Stimulated activated CD4-positive, alpha-beta T cell treated with anti-CD3 and anti-CD28 coated beads, Interleukin-4, amount 100 ng/mL, for 1 hour (primary cell): ENCODE results near the gene CD81.

Experiments
- DNase-seq: peaks from one replicate; pipeline ENCODE4 v3.0.0-alpha.2; 2020

Gene CD81

DNA sequence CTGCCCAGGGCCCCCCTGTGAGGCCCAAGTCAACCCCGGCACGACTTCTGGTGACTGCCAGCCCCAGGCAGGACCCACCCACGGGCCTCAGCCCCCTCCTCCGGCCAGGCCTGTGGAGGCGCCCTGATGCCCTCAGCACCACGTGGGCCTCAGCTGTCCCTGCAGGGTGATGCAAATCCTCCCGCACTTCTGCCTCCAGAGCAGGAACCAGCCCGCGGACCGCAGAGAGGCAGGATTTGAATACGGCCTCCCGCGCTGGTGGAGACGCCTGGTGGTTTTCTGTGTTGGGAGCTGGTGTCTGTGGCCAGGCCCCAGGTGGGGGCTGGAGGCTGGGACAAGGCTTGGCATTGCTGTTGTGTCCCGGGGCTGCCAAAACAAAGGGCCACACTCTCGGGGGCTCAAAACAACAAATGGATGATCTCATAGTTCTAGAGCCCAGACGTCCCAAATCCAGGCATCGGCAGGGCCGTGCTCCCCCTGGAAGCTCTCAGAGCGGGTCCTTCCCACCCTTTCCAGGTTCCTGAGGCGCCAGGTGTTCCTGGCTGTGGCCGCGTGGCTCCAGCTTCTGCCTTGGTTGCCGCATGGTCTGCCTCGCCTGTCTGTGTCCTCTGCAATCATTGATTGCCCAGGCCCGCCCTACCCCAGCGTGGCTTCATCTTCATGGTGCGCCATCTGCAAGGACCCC, 47.8 kb downstream of the CD81 start:
- no peak for DNase-seq

DNA sequence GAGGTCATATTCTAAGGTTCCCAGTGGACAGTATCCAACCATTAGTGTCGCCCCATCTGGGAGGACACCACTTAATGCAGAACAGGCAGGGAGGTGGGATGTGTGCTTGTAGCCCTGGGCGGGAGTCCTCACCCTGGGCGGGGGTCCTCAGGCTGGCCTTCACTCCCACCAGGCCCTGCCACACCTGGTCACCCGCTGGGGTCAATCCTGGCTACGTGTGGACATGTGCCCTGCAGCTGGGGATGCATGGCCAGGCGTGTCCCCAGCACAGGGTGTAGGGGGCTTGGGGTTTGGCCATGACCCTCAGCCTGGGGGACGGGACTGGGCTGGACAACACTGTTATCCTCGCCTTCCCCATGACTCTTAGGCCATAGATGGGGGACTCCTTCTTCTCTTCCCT, 48.4 kb downstream of the CD81 start:
- DNase-seq, result no peak

DNA sequence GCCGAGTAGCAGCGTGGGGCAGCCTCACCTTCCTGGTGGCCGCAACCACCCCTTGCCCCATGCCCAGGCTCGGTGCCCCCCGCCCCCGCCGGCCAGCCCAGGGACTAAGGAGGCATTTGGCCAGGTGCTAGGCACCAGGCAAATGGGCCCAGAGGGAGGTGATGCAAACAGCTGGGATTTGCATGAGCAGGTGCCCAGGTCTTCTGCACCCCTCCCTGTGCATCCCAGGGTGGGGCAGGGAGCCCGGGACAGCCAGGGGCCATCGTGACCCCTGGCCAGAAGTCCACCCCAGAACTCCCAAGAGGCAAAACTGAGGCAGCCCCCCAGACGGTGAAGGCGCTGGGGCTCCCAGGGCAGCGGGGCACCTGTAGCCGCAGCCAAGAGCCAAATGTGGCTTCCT, 49.1 kb downstream of the CD81 start:
- DNase-seq, result no peak

DNA sequence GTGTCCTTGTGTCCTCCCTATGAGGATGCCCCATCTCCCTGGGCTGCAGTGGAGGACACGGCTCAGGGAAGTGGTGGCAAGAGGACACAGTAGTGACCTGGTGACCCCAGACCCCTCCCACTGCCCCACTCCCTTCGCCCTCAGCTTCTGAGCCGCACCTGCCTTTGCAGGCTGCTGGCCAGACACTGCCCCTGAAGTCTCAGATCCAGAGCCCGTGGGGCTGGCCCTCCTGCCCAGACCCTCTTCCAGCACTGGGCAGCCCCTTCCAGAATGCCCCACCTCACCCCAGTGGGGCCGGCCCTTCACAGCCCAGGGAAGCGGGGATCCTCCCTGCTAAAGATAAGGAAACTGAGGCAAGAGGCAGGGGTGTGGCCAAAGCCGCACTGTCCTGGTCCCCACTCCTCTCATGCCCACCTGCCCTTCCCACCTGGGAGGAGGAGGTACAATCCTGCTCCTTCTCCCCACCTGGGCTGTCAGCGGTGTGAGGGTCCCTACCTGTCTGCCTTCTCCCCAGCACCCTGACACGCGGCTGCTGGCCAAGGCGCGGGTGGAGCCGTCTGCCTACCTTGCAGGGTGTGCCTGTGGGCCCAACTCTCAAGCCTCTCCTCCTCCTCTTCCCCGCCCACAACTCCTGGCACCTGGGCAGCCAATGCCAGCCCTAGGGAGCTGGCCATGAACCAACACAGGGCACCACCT, 49.9 kb downstream of the CD81 start:
- no peak for DNase-seq

DNA sequence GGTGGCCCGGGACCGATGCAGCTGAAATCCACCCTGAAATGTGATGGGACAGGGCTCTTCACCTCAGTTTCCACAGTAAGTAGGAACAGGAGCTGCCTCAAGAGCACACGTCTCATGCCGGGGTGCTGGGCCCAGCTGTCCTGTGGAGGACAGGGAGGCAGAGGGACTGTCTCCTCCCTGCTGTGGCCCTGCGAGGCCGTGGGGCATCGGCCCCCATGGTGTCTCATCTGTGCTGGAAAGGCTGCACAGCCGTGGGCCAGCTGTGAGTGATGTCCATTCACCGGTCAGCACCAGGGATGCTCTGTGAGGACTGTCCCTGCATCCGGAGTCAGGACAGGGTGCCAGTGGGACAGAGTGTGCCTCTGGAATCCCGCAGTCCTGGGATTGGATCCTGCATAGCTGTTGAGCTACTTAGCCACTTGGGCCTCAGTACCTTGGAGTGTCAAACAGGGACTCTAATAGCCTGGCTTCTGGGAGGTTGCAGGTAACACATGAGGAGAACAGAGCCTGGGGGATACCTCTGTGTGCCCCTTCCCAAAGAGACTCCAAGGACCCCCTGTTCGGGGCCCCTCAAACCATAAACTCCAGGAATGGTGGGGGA, 50.7 kb downstream of the CD81 start:
- no peak for DNase-seq

DNA sequence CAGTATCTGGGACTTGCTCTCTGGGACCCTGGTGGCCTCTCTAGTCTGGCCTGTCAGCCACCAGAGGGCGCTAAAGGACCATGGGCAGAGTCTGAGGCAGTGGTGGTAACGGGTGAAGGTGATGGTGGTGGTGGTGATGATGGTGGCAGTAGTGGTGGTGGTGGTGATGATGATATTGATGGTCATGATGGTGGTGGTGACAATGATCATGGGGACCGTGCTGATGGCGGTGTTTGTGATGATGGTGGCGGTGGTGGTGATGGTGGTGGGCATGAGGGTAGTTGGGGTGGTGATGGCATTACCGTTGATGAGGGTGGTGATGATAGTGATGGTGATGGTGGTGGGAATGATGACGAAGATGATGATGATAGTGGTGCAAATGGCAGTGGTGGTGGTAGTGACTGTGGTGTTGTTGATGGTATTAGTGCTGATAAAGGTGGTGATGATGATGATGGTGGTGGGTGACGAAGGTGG, 51.2 kb downstream of the CD81 start:
- peak; percentile 88 for DNase-seq

DNA sequence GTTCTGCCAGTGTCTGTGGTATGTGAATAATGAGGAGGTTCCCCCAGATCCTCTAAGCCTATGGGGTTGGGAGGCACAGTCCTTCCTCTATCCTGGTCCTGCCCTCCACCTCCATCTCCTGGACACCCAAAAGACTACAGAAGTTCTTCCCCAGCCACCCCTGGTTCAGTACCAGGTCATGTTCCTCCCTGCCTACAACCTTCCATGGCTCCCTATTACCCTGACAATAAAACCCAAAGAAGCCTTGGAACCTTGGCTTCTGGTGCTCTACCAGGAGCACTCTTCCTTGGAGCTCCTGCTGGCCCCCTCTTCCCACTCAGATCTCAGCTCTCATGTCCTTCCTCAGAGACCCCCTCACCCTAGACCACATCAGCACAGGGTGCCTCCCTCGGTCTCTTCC, 54.3 kb downstream of the CD81 start:
- no peak for DNase-seq

DNA sequence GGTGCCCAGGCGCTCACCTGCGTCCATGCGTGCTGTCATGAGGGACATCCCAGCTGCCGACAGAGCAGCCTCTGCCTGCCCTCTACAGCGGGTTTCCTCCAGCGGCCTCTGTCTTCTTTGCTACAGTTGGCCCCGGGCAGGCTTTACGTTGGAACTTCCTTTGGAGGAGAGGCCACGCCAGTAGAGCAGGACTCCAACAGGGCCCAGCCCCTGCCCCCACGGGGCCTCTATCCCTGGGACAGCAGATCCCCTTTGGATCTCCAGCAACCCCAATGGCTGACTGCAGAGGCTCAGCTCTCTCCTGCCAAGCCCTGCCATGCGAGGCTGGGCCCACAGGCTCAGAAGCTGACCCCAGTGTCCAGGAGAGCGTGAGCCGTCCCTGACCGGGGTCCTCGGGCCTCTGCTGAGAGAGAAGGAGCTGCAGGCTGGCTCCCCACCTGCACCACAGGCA, 55.1 kb downstream of the CD81 start:
- DNase-seq, result no peak

DNA sequence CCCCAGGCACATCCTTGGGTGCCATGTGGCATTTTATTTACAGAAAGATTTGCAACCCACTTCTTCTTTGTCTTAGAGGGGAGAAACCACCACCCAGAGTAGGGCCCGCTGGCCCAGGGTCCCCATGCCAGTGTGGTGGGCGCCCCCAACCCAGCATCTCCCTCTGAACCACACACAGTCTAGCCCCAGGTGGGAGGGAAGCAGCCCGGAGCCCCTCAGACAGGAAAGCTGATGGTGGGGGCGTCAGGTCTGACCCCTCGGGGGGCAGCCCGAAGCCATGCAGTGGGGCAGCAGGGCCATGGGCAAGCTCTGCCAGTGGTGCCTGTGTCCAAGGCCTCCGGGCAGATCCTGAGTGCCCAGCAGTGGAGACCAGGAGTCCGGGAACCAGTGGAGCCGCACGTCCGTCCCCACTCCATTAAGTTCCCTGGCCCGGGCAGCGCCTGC, 55.5 kb downstream of the CD81 start:
- no peak for DNase-seq

DNA sequence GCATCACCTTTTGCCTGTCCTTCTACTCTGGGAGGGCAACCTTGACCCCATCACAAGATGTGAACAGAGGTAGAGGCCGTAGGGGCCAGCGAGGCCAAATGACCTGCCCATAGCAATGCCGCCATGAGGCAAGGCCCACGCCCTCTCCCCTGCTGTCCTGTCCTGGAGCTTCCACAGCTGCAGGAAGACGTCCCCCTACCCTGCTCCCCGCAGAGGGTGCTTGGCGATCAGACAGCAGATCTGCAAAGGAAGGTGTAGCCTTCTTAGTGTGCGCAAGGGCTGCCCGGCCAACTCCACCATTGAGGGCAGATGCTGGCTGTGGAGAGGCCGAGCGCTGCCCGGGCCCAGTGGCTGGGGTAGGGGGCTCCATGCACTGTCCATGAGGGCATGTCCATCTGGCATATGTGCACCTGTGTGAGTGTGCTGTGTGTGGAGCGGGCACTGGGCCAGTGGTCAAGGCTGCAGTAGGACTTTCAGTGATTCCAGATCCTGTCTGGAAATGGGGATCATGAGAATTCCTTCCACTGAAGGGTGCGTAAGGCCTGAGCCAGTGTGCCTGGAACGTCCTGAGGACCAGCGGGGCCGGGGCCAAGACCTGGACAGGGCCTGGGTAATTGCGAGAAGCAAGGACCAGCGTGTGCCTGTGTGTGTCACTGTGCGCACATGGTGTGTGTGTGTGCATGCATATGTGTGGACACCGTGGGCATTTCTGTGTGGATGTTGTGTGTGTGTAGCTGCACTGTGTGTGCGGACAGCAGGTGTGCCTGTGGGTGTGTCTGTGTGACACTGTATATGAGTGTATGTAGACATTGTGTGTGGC, 56.2 kb downstream of the CD81 start:
- no peak for DNase-seq

DNA sequence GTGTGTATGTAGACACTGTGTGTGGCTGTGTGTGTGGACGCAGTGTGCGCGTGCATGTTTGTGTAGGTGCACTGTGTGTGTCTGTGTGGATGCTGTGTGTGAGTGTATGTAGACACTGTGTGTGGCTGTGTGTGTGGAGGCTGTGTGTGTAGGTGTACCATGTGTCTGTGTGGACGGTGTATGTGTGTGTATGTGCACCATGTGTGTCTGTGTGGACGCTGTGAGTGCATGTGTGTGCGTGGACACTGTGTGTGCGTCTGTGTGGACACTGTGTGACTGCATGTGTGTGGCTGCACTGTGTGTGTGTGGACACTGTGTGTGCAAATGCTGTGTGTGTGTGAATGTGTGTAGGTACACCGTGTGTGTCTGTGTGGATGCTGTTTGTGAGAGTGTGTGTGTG, 56.9 kb downstream of the CD81 start:
- DNase-seq, result no peak

DNA sequence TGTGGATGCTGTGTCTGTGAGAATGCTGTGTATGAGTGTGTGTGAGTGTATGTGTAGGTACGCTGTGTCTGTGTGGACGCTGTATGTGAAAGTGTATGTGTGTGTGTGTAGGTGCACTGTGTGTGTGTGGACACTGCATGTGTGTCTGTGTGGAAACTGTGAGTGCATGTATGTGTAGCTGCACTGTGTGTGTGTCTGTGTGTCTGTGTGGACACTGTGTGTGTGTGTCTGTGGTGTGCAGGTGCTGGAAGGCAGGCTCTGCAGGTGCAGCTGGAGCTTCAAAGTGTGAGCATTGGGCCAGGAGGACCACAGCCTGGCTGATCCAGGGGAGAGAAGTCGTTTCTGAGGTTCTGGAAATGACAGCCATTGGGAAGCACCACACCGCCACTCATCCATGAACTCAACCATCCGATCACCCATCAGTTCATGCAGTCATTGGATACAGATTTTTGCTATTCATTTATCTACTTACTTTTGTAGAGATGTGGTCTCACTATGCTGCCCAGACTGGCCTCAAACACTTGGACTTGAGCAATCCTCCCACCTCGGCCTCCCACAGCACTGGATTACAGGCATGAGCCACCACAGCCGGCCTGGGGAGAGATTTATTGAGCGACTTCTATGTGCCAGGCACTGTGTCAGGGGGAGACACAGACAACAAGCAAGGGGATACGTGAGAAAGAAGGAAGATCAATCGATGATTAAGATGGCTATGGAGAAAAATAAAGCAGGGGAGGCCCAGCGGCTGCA, 57.6 kb downstream of the CD81 start:
- DNase-seq, result no peak

DNA sequence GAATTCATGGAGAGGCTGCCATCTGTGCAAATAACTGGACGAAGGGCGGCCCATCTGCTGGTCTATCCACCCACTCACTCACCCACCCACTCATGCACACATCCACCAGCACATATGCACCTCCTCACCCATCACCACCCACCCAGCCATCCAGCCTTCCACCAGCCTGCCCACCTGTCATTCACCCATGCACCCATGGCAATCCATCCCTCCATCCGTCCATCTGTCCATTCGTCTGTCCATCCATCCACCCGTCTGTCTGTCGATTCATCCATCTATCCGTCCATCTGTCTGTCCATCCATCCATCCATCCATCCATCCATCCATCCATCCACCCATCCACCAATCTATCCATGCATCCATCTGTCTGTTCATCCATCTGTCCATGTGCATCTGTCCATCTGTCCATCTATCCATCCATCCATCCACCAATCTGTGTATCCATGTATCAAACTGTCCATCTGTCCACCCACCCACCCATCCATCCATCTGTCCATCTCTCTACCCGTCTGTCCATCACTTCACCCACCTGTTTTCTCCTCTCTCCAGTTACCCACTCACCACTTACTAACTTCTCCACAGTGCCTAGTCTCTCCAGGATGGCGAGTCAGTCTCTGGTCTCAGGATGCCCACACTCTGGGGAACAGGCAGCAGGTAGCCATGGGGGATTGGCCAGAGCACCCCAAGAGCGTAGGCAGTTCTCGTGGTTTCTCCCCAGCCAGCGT, 58.3 kb downstream of the CD81 start:
- no peak for DNase-seq

DNA sequence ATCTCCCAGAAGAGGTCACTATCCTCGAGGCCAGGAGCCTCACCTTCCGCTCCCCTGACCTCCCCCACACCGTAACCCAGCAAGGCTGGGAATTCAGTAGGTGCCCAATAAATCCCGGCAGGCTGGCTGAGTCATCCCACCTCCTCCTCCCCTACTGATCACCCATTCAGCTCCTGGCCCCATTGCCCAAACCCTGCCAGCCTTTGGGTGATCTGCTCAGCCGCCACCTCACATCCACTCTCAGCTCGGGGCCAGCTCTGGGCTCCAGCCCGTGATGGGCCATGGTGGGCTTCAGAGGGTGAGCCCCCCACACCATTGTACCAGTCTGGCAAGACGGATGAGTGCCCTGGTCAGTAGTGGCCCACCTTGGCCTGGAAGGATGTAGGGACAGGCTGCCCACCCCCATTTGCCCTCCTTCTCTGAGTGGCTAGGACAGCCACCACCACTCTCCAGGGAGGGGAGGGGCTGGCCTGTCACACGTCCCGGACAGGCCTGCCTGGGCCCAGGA, 59.0 kb downstream of the CD81 start:
- no peak for DNase-seq

DNA sequence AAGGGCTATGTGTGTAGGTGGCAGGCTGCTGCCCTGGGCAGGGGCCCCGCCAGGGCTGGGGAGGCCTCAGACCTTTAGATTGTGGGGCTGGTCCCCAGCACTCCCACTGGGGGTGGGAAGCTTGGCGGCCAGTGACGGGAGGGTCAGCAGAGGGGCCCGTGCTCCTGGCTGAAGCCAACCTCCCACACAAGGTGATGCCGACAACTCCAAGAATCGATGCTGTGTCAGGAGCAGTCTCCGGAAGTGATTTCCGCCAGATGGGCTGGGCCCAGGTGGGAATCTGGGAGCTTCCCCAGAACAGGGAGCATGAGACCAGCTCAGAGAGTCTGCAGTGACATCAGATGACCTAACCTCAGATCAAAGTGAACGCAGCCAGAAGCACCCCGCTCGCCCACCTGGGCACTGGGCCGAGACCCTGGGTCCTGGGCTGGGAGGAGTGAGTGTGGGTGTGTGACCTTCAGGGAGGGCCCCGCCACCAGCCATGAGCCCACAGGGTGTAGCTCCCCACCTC, 59.5 kb downstream of the CD81 start:
- no peak for DNase-seq

DNA sequence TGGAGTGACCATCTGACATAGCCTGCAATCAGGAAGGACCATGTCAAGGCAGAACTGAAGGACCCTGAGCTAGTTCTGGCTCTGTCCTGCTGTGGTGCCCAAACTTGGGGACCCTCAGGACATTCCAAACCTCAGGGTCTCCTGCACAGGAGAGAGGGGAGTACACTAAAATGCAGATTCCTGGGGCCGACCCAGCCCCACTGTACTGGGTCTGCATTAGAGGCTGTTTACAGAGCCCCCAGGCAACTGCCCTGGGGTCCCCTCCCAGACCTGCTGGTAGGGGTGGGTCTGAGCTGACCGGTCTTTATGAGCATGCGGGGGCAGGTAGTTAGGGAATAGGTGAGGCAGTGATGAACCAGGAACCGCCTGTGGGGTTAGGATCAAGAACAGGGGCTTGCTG, 60.4 kb downstream of the CD81 start:
- no peak for DNase-seq

DNA sequence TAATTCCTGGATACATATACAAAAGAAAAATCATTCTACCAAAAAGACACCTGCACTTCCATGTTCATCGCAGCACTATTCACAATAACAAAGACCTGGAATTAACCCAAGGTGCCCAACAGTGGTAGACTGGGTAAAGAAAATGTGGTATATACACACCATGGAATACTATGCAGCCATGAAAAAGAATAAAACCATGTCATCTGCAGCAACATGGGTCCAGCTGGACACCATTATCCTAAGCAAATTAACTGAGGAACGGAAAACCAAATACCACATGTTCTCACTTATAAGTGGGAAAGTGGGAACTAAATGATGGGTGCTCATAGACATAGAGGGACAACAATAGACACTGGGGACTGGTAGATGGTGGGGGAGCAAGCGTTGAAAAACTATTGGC, 62.7 kb downstream of the CD81 start:
- no peak for DNase-seq

DNA sequence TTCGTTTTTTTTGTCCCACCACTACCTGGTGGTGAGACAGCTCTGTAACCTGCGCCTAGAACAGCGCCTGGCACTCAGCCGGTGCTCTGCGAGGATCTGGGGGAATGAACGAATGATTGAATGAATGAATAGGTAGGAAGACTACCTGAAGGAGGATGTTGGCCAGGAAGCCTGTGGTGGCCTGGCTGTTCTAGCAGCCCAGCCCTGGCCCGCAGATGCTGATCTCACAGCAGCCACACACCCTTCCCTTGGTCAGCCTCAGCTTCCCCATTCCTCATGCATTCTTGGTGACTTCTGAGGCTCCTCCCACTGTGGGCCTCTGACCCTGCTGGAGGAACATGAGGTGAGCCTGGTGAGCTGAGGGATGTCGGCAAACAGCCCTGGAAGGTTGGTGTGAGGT, 63.5 kb downstream of the CD81 start:
- no peak for DNase-seq

DNA sequence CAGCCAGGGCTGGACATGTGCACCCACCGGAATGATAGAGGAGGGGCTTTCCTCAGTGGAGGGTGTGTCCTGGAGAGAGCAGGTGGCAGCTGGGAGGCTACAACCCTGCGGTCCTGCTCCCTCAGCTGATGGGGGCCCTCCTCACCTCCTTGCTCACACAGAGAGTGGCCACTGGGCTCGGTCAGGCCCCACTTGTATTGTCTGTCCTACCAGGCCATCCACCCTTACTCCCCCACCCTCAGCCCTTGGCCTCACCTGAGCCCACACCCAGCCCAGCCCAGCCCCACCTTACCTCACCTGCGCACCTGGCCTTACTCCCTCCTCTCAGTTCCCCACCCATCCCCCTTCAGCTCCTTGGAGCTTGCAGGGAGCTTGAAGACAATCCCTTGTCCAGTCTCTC, 64.1 kb downstream of the CD81 start:
- no peak for DNase-seq

DNA sequence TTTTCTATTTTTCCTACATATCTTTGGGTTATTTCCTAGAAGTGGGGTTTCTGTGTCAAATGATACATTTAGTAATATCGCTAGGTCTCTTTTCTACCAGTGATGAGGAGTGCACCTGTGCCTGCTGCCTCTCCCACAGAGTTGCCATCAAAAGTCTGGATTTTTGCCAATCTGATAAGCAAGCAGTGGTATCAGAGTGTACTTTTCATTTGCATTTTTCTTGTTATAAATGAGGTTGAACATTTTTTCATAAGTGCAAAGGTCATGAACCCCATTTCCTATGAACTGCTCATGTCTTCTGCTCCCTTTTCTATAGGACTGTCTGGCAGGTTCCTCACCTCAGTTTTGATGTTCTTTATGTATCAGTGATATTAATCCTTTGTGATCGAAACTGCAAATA, 65.5 kb downstream of the CD81 start:
- DNase-seq, result peak; percentile 1

DNA sequence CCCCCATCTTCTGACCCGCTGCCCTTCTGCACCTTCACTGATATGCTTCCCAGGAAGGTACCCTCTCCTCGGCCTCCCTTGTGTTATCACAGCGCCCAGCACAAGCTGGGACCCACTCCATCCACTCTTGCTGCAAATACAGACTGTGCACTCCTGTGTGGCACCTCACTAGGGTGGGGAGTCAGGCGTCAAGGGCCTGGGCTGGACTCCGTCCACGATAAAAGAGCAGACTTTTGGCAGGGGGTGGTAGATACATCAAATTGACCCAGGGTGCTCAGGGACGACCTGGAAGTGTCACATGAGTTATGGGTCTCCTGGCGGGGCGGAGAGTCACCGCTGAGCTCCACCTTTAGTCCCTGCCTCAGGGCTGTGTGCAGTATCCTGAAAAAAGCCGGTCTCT, 66.3 kb downstream of the CD81 start:
- no peak for DNase-seq
